DND-41 (cell line): ENCODE measurements around the gene TGM4.

ENCODE experiments used
- CTCF ChIP-seq: IDR thresholded peaks from 2 replicates; pipeline ENCODE4 v1.5.1; 2012; ENCODE audit warnings: borderline replicate concordance, low read length, moderate library complexity, mild to moderate bottlenecking; ENCODE audit not compliant: poor library complexity, severe bottlenecking; ENCODE audit errors: extremely low read depth
- EZH2 ChIP-seq: IDR thresholded peaks from 3 replicates; pipeline ENCODE4 v1.6.1; 2012; ENCODE audit warnings: borderline replicate concordance, low read depth, mild to moderate bottlenecking, moderate library complexity, low read length, inconsistent platforms; ENCODE audit not compliant: severe bottlenecking

DNA sequence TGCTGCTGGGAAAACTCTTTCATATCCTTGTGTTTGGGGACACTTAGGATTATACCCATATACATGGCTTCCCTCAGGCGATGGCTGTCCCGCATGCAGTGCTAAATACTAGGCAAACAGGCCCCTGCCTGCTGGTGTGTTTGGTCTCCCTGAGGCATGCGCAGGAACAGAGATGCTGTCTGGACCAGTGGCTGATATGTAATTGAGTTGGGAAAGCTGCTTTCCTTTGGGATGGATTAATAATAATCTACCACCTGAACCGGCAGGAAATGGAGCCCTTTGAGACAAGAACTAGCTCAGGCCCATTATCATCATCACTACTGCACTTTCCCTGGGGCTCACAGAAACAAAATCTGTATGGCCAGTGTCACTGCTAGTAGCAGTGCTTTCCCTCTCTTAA is 83.6 kb downstream of the TGM4 start:
- no peak for TF ChIP-seq CTCF
- no peak for TF ChIP-seq EZH2
